Measurements from ENCODE around the gene FBXO27.
A peak's percentile ranks its signal among the peaks of the same experiment; 100 is the strongest.

GRCh38 chr19:39052243-39052746 lies 19.9 kb upstream of the FBXO27 start:
- peak; percentile 39 to 73 (median 62) for TF ChIP-seq CTCF (IDR thresholded peaks at IDR 0.05)
- no peak for TF ChIP-seq POLR2A (IDR thresholded peaks at IDR 0.05)

All from adrenal gland (tissue), 5 donors.